Choroid plexus epithelial cell (primary cell): Measurements from ENCODE around the gene TRIM8.

Source experiments
- DNase-seq: peaks from one replicate; pipeline ENCODE4 v3.0.0-alpha.2; 2010; ENCODE audit warnings: low read depth
- H3K4me3 ChIP-seq: 2 replicates; pipeline ENCODE4 v1.5.1; 2011; ENCODE audit warnings: low read depth, mild to moderate bottlenecking, control low read depth, low read length, moderate library complexity
- TF ChIP-seq, protein P1 (sequence below): conservative IDR thresholded peaks from 2 replicates; pipeline ENCODE4 v1.5.1; 2011; ENCODE audit warnings: low read depth, mild to moderate bottlenecking, control low read depth, inconsistent platforms, low read length, moderate library complexity

Gene TRIM8

DNA sequence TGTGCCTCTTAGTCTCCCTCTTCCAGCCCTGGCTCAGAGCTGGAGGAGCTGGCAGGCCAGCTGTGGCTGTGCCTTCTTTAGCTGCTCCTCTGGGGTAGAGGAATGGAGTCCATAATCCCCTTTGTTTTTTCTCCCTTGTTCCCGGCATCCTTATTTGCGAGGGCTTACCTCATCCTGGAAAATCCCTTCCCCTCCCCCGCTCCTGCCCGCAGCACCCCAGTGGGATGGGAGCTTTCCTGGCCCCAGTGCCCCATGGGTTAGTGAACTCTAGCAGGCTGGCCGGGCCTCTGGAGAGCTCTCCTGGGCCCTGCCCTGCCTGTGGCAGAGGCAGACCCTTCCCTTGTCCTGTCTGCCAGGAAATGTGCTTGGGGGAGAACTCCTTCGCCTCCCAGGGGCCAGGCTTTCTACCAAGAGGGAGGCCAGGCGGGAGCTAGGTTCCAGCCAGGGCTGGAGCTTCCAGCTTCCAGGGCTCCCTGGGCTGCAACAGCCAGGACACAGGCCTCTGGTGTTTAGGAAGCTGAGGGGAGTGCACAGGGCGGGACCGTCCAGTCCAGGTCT, 16.5 kb upstream of the TRIM8 start:
- TF ChIP-seq, protein P1, sequence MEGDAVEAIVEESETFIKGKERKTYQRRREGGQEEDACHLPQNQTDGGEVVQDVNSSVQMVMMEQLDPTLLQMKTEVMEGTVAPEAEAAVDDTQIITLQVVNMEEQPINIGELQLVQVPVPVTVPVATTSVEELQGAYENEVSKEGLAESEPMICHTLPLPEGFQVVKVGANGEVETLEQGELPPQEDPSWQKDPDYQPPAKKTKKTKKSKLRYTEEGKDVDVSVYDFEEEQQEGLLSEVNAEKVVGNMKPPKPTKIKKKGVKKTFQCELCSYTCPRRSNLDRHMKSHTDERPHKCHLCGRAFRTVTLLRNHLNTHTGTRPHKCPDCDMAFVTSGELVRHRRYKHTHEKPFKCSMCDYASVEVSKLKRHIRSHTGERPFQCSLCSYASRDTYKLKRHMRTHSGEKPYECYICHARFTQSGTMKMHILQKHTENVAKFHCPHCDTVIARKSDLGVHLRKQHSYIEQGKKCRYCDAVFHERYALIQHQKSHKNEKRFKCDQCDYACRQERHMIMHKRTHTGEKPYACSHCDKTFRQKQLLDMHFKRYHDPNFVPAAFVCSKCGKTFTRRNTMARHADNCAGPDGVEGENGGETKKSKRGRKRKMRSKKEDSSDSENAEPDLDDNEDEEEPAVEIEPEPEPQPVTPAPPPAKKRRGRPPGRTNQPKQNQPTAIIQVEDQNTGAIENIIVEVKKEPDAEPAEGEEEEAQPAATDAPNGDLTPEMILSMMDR: no peak
- no peak overlapping the region for H3K4me3 ChIP-seq
- peak; percentile 62 for DNase-seq

DNA sequence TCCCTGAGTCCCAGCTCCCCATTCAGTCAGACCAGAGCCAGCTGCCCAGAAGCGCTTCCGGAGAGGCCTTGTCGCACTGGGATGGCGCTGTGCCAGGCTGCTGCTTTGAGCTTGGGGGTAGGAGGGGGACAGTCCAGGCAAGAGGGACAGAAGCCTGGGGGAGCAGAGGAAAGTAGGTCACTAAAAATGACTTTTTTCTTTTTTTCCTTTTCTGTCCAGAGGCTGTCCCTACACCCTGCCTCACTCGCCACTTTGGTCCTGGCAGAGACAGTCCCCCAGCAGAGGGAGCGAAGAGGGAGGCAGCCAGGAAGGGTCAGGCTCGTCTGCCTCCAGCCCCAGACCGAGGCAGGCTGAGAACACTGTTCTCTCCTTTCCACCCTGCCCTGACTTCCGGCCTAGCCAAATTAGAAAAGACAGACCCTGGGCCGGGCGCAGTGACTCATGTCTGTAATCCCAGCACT, 15.8 kb upstream of the TRIM8 start:
- DNase-seq: no peak
- TF ChIP-seq, protein P1: peak; percentile 27
- no peak overlapping the region for H3K4me3 ChIP-seq

DNA sequence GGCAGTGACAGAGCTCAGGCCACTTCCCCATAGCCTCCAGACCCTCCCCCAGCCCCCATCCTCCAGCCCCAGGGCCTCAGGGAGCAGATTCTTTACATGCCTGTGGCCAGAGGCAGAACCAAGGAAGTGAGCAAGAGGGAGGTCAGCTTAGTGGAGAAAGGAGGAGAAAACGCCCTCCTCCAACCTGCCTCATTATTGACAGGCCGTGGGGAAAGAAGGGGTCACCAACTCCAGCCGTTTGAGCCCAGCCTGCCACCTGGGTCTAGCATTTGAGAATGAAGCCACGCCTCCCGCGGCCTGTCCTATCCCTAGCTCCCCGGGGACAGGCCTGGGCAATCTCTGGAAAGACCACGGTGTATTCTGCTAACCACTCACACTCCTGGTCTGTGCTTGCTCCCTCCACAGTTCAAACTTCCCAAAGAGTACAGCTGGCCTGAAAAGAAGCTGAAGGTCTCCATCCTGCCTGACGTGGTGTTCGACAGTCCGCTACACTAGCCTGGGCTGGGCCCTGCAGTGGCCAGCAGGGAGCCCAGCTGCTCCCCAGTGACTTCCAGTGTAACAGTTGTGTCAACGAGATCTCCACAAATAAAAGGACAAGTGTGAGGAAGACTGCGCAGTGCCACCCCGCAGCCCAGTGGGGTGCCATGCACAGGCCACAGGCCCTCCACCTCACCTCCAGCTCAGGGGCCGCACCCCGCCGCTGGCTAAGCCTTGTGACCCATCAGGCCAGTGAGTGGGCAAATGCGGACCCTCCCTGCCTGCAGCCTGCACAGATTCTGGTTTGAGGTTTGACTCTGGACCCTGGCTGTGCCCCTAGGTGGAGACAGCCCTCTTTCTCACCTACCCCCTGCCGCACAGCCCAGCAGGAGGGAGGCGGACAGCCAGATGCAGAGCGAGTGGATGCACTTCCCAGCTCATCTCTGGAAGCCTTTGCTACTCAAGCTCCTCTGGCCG, 14.3 kb upstream of the TRIM8 start:
- H3K4me3 ChIP-seq: no peak overlapping the region
- TF ChIP-seq, protein P1: peak; percentile 2
- peak; percentile 93 for DNase-seq

DNA sequence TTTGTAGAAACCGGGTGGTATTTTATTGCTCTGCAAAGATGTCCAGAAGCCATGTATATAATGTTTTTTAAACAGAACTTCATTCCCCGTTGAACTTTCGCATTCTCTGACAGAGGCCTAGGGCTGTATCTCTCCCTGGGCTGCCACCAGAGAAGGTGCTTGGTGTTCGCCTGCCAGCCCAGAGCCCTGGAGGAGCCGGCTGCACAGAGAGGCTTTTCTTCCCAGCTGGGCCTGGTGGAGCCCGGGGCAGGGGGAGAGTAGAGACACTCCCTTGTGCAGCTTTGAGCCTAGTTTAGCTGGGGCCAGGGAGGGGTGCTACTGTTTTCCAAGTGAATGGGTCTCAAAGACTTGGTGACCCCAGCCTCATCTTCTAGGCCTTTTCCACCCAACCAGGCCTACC, 13.6 kb upstream of the TRIM8 start:
- DNase-seq: no peak
- no peak overlapping the region for H3K4me3 ChIP-seq
- TF ChIP-seq, protein P1: no peak

DNA sequence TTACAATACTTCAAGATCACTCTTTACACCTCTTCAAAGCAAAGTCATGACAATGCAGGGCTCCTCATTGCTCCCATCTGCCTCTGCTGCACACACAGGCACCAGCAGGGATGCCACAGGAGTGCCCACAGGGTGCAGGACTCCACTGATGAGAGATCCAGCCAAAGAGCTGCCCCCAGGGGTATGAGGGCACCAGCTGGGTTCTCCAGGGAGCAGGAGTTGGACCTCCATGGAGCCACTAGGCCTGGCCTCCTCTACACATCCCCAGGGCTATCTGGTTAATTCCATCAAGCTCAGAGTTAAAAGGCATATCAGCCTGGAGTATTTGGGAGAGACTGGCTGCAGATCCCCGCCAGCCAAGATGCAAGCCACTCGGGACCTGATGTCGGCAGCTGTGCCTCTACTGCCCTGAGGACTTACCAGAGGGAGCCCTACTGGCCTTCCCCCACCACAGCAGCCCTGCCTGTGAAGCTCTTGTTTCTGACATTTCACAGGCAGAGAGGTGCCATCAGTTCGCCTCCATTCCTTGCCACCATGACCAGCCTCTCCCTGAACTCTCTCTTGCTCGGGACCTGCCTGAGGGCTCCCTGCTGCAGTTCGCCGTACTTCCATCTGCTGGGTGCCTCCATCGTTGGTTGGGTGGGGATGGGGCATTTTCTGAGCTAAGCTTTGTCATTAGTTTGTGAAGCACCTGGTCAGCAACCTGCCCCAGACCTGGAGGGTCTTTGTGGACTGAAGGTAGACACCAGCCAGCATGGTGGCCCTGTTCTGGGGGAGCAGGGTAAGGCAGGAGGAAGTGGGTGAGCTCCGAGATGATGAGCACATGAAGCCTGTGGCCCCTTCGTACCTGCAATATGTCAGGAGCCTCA, 12.5 kb upstream of the TRIM8 start:
- no peak for DNase-seq
- TF ChIP-seq, protein P1: no peak
- no peak overlapping the region for H3K4me3 ChIP-seq

DNA sequence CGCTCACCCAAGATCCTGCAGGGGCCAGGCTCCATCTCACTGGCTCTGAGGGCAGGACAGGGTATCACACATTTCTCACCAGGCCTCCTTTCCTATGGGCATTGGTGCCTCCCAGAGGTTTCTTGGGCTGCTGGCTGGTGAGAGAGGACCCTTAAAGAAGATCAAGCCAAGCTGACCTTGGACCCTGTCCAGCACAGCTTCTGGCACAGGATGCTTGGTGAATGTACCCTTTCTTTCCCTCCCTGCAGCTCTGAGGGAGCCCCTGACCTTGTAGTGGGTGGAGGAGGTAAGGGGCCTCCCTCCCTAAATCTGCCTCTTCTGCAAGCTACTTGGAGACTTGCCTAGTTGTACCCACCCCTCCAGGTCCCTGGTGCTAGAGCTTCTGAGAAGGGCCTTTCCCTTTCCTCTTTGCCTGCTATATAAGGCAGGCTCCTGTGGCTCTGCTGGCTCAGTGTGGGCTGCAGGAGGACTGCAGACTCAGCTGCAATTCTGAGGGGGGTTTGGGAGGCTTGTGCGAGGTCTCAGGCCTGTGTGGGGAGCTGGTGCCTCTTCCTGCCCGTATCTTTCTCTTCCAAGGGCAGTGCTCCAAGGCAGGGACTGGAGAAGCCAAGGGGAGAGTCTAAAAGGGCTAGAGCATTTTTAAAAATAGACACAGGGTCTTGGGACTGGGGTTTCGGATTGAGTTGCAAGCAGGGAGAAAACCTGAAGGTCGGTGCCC, 11.7 kb upstream of the TRIM8 start:
- H3K4me3 ChIP-seq: no peak overlapping the region
- TF ChIP-seq, protein P1: peak; percentile 22
- DNase-seq: peak; percentile 62
